SK-N-SH (cell line): ENCODE data around the gene MNT. TPM values are rescaled to one million over a fixed set of nuclear protein-coding genes. Genes with fewer than 3 reads are reported as not detected.

Experiments used
- CTCF ChIA-PET: fragments of 300-600, 350-600 bp; formaldehyde crosslinking; extraction: SDS; loops from one replicate; lab custom pipeline; 2021; lab: Yijun Ruan, JAX
- POLR2A ChIA-PET: fragments of 350-600 bp; sonication (Branson Sonifier 250); formaldehyde crosslinking; extraction: SDS; loops from one replicate; lab custom pipeline; 2020; ENCODE audit warnings: antibody characterized with exemption, inconsistent platforms; lab: Yijun Ruan, JAX
- DNase-seq: peaks from one replicate; pipeline ENCODE4 v3.0.0; 2012
- H2AFZ ChIP-seq: fragments of 200-600 bp; sonication (generic); 2 replicates; pipeline ENCODE4 v1.8.1; 2016; ENCODE audit warnings: antibody characterized with exemption, mild to moderate bottlenecking, low read depth
- H3F3A ChIP-seq: fragments of 200-600 bp; sonication (generic); replicated peaks from 2 replicates; pipeline ENCODE3; 2016; ENCODE audit warnings: antibody characterized with exemption, mild to moderate bottlenecking; ENCODE audit not compliant: insufficient read depth
- H3K27ac ChIP-seq, 2 experiments: fragments of 200-500 bp in 1 of 2; fragments of 200-600 bp in 1 of 2; sonication (Bioruptor generic) in 1 of 2; sonication (generic), shearing (Covaris generic) in 1 of 2; 2 replicates each; pipeline versions ENCODE4 v1.5.1 to v1.6.1; 2014 to 2016; ENCODE audit warnings: low read depth in 2 of 2, inconsistent platforms in 1 of 2, low read length in 1 of 2, mild to moderate bottlenecking in 1 of 2, mixed read lengths in 1 of 2
- H3K27me3 ChIP-seq: fragments of 200-600 bp; sonication (generic), shearing (Covaris generic); 2 replicates; pipeline ENCODE4 v1.6.1; 2016; ENCODE audit warnings: mixed run types; ENCODE audit not compliant: insufficient read depth
- H3K36me3 ChIP-seq, 2 experiments: fragments of 200-500 bp in 1 of 2; fragments of 200-600 bp in 1 of 2; sonication (Bioruptor generic) in 1 of 2; sonication (generic) in 1 of 2; replicated peaks in 1 of 2; 2 replicates each; pipeline versions ENCODE3 to v1.5.1; 2014 to 2016; ENCODE audit warnings: low read length in 1 of 2, mild to moderate bottlenecking in 1 of 2; ENCODE audit not compliant: insufficient read depth in 2 of 2, control insufficient read depth in 1 of 2
- H3K4me1 ChIP-seq, 2 experiments: fragments of 200-500 bp in 1 of 2; fragments of 200-600 bp in 1 of 2; sonication (Bioruptor generic) in 1 of 2; sonication (generic), shearing (Covaris generic) in 1 of 2; 2 replicates each; pipeline versions ENCODE4 v1.5.1 to v1.6.1; 2014 to 2016; ENCODE audit warnings: low read depth in 1 of 2, low read length in 1 of 2, mixed run types in 1 of 2; ENCODE audit not compliant: insufficient read depth in 2 of 2, control insufficient read depth in 1 of 2
- H3K4me2 ChIP-seq: fragments of 200-600 bp; sonication (generic), shearing (Covaris generic); 2 replicates; pipeline ENCODE4 v1.6.1; 2017; ENCODE audit warnings: mixed run types
- H3K4me3 ChIP-seq, 2 experiments: fragments of 200-500 bp in 1 of 2; fragments of 200-600 bp in 1 of 2; sonication (Bioruptor generic) in 1 of 2; sonication (generic), shearing (Covaris generic) in 1 of 2; 2 replicates each; pipeline versions ENCODE4 v1.5.1 to v1.8.1; 2014 to 2016; ENCODE audit warnings: low read depth in 2 of 2, inconsistent platforms in 1 of 2, low read length in 1 of 2, mild to moderate bottlenecking in 1 of 2, mixed read lengths in 1 of 2, moderate library complexity in 1 of 2
- H3K79me2 ChIP-seq: fragments of 200-600 bp; sonication (generic); 2 replicates; pipeline ENCODE4 v1.8.1; 2017; ENCODE audit warnings: mild to moderate bottlenecking; ENCODE audit not compliant: insufficient read depth
- H3K9ac ChIP-seq: fragments of 200-600 bp; sonication (generic); 2 replicates; pipeline ENCODE4 v1.6.1; 2017; ENCODE audit warnings: mixed run types
- H3K9me2 ChIP-seq: fragments of 200-600 bp; sonication (generic); 2 replicates; pipeline ENCODE4 v1.6.1; 2017; ENCODE audit warnings: mixed run types
- H3K9me3 ChIP-seq: fragments of 200-600 bp; sonication (generic); 2 replicates; pipeline ENCODE4 v1.6.1; 2017; ENCODE audit warnings: mixed run types, mild to moderate bottlenecking, moderate library complexity
- H4K20me1 ChIP-seq: fragments of 200-600 bp; sonication (generic); 2 replicates; pipeline ENCODE4 v1.6.1; 2017; ENCODE audit warnings: mild to moderate bottlenecking, mixed run types; ENCODE audit not compliant: insufficient read depth
- ELF1 ChIP-seq: IDR thresholded peaks from 2 replicates; pipeline ENCODE4 v1.4.0; 2012
- EP300 ChIP-seq, 2 experiments: IDR thresholded peaks; 2 replicates each; pipeline versions ENCODE4 v1.4.0 to v1.6.1; 2012; ENCODE audit warnings: borderline replicate concordance in 1 of 2, low read depth in 1 of 2, low read length in 1 of 2
- GABPA ChIP-seq: IDR thresholded peaks from 2 replicates; pipeline ENCODE4 v1.4.0; 2012; ENCODE audit warnings: low read depth, mild to moderate bottlenecking
- GATA2 ChIP-seq: sonication (generic); formaldehyde crosslinking; IDR thresholded peaks from 2 replicates; pipeline ENCODE4 v1.5.0; 2020; ENCODE audit warnings: mild to moderate bottlenecking, missing genetic modification reagents
- MEF2A ChIP-seq: IDR thresholded peaks from 2 replicates; pipeline ENCODE4 v1.4.0; 2012; ENCODE audit warnings: low read depth, borderline replicate concordance
- RFX5 ChIP-seq: IDR thresholded peaks from 2 replicates; pipeline ENCODE4 v1.6.1; 2012; ENCODE audit warnings: mild to moderate bottlenecking, improper control_type of control experiment, low read length
- TEAD4 ChIP-seq: IDR thresholded peaks from 2 replicates; pipeline ENCODE4 v1.4.0; 2012; ENCODE audit warnings: mild to moderate bottlenecking, borderline replicate concordance; ENCODE audit not compliant: insufficient read depth
- YY1 ChIP-seq: IDR thresholded peaks from 2 replicates; pipeline ENCODE4 v1.4.0; 2012; ENCODE audit warnings: low read depth, mild to moderate bottlenecking
- WGBS: methylation state at CpG from one replicate; pipeline ENCODE4 v1.1.6; 2017; ENCODE audit warnings: low lambda C conversion rate; 5-methylcytosine and 5-hydroxymethylcytosine counted together
- polyA plus RNA-seq, 3 experiments: library from polyadenylated mRNA; depleted of rRNA; stranded (reverse); fragments of >200 nt; gene quantifications; 2 replicates each; pipeline ENCODE4 v1.2.3, GENCODE V29; 2012
- TF ChIP-seq, protein P1 (sequence below): IDR thresholded peaks from 2 replicates; pipeline ENCODE4 v1.6.1; 2012; ENCODE audit warnings: mild to moderate bottlenecking, low read depth, low read length, moderate library complexity
- TF ChIP-seq, protein P2 (sequence below): fragments of 150-350 bp; IDR thresholded peaks from 2 replicates; pipeline ENCODE4 v1.6.1; 2016; ENCODE audit warnings: mild to moderate bottlenecking, low read depth, low read length
- TF ChIP-seq, protein P3 (sequence below): IDR thresholded peaks from 2 replicates; pipeline ENCODE4 v1.4.0; 2012; ENCODE audit warnings: low read depth, borderline replicate concordance

MNT gene
- polyA plus RNA-seq, 1 of the 3 experiments (the other 2 are of a cell fraction), result 7.1 TPM

DNA sequence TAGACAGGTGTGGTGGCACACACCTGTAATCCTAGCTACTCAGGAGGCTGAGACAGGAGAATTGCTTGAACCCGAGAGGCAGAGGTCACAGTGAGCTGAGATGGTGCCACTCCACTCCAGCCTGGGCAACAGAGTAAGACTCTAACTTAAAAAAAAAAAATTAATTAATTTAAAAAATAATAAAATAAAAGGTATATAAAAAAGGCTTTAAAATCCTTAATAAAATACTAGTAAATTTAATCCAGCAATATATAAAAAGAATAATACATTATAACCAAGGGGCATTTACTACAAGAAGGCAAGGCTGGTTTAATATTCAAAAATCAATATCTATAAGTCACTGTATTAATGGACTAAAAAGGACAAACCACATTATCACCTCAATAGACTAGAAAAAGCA lies 44.8 kb upstream of the MNT start (continued):
- TF ChIP-seq, protein P1, sequence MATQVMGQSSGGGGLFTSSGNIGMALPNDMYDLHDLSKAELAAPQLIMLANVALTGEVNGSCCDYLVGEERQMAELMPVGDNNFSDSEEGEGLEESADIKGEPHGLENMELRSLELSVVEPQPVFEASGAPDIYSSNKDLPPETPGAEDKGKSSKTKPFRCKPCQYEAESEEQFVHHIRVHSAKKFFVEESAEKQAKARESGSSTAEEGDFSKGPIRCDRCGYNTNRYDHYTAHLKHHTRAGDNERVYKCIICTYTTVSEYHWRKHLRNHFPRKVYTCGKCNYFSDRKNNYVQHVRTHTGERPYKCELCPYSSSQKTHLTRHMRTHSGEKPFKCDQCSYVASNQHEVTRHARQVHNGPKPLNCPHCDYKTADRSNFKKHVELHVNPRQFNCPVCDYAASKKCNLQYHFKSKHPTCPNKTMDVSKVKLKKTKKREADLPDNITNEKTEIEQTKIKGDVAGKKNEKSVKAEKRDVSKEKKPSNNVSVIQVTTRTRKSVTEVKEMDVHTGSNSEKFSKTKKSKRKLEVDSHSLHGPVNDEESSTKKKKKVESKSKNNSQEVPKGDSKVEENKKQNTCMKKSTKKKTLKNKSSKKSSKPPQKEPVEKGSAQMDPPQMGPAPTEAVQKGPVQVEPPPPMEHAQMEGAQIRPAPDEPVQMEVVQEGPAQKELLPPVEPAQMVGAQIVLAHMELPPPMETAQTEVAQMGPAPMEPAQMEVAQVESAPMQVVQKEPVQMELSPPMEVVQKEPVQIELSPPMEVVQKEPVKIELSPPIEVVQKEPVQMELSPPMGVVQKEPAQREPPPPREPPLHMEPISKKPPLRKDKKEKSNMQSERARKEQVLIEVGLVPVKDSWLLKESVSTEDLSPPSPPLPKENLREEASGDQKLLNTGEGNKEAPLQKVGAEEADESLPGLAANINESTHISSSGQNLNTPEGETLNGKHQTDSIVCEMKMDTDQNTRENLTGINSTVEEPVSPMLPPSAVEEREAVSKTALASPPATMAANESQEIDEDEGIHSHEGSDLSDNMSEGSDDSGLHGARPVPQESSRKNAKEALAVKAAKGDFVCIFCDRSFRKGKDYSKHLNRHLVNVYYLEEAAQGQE, result no peak
- no peak for TF ChIP-seq MEF2A
- no peak for TF ChIP-seq GABPA

DNA sequence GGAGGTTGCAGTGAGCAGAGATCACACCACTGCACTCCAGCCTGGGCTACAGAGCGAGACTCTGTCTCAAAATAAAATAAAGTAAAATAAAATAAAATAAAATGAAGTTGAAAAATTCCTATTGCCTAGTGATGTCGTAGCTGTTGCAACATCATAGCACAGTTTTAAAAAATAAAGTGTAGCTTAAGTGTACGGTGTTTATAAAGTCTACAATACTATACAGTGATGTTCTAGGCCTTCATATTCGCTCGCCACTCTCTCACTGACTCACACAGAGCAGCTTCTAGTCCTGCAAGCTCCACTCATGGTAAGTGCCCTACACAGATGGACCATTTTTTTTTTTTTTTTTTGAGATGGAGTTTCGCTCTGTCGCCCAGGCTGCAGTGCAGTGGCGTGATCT lies 43.5 kb upstream of the MNT start:
- no peak overlapping the region for H3K9ac ChIP-seq
- POLR2A ChIA-PET, result no interaction called here
- H3K4me1 ChIP-seq, result peaks cover 2 to 3% of the 10 kb centered on the region in 2 experiments; a peak in 2 of 4 replicates
- no peaks in the 10 kb centered on the region for H4K20me1 ChIP-seq
- no peak overlapping the region for H3K4me3 ChIP-seq
- no peak for TF ChIP-seq YY1
- no peak for TF ChIP-seq EP300 (IDR thresholded peaks at IDR 0.05; ENCODE audit: borderline replicate concordance in 1 of 2, low read depth in 1 of 2, low read length in 1 of 2)
- TF ChIP-seq MEF2A, result no peak
- no peak for TF ChIP-seq GATA2 (CRISPR knock-in tag)
- TF ChIP-seq, protein P2, sequence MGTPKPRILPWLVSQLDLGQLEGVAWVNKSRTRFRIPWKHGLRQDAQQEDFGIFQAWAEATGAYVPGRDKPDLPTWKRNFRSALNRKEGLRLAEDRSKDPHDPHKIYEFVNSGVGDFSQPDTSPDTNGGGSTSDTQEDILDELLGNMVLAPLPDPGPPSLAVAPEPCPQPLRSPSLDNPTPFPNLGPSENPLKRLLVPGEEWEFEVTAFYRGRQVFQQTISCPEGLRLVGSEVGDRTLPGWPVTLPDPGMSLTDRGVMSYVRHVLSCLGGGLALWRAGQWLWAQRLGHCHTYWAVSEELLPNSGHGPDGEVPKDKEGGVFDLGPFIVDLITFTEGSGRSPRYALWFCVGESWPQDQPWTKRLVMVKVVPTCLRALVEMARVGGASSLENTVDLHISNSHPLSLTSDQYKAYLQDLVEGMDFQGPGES, result no peak
- no peak for TF ChIP-seq ELF1
- no peak for TF ChIP-seq RFX5
- TF ChIP-seq, protein P3, sequence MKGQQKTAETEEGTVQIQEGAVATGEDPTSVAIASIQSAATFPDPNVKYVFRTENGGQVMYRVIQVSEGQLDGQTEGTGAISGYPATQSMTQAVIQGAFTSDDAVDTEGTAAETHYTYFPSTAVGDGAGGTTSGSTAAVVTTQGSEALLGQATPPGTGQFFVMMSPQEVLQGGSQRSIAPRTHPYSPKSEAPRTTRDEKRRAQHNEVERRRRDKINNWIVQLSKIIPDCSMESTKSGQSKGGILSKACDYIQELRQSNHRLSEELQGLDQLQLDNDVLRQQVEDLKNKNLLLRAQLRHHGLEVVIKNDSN, result no peak
- TF ChIP-seq TEAD4, result no peak
- TF ChIP-seq, all 33 proteins: peak for 0
- CTCF ChIA-PET, result interaction anchor here (1.1 kb wide), 1 partner anchor 29 kb away, joined by 3 read pairs; no protein-coding TSS in a partner anchor
- Histone ChIP-seq H3K9me3 (peaks cover 5% of the 10 kb centered on the region; the same call in 1 of the 2 replicates), H3K79me2 (no peaks in the 10 kb centered on the region; the same call in 1 of the 2 replicates), H3F3A (peaks cover 11% of the 10 kb centered on the region), H3K27ac (no peak overlapping the region), H2AFZ (no peak overlapping the region), H3K4me2 (no peak overlapping the region), H3K36me3 (peaks cover 4 to 25% of the 10 kb centered on the region in 2 experiments), H3K27me3 (no peaks in the 10 kb centered on the region), H3K9me2 (no peaks in the 10 kb centered on the region)
- 97% methylated on average over 8 of the region's 8 CpGs for WGBS
- DNase-seq, result no peak
